OCI-LY3 (cell line): ENCODE data around the gene COL4A2.
"Not testable (repeated sequence)": the region's sequence is repeated elsewhere in the genome, so short reads cannot be mapped to it uniquely, and the experiment has no call there.

Experiments used
- H2AFZ ChIP-seq: fragments of 200-600, 300-600 bp; shearing (Covaris generic); 2 replicates; pipeline ENCODE4 v1.6.0; 2014; ENCODE audit warnings: antibody characterized with exemption, low read depth, low read length
- H3K27ac ChIP-seq: fragments of 200-600, 300-600 bp; sonication (generic); 2 replicates; pipeline ENCODE4 v1.5.1; 2014; ENCODE audit warnings: mild to moderate bottlenecking, low read length, moderate library complexity, mixed read lengths
- H3K27me3 ChIP-seq: fragments of 200-600, 300-600 bp; sonication (generic); 2 replicates; pipeline ENCODE4 v1.6.1; 2014; ENCODE audit warnings: low read depth, low read length, mixed read lengths
- H3K36me3 ChIP-seq: fragments of 200-600, 300-600 bp; sonication (generic); replicated peaks from 2 replicates; pipeline ENCODE3; 2014; ENCODE audit warnings: low read depth, low read length, mixed read lengths
- H3K4me1 ChIP-seq: fragments of 300-600, 200-600 bp; sonication (generic); 2 replicates; pipeline ENCODE4 v1.6.1; 2014; ENCODE audit warnings: low read length, mixed read lengths
- H3K4me2 ChIP-seq: fragments of 200-600, 300-600 bp; sonication (generic); 2 replicates; pipeline ENCODE4 v1.6.1; 2014; ENCODE audit warnings: low read length, mixed read lengths
- H3K4me3 ChIP-seq: fragments of 300-600, 200-600 bp; sonication (generic); 2 replicates; pipeline ENCODE4 v1.5.1; 2014; ENCODE audit warnings: antibody characterized with exemption, mild to moderate bottlenecking, low read length, moderate library complexity
- H3K79me2 ChIP-seq: fragments of 300-600, 200-600 bp; shearing (Covaris generic); 2 replicates; pipeline ENCODE4 v1.6.1; 2014; ENCODE audit warnings: mild to moderate bottlenecking, low read length, mixed read lengths
- H3K9ac ChIP-seq: fragments of 300-600, 200-600 bp; shearing (Covaris generic); 2 replicates; pipeline ENCODE4 v1.6.0; 2014; ENCODE audit warnings: mild to moderate bottlenecking, low read length, moderate library complexity
- H3K9me3 ChIP-seq: fragments of 200-600, 300-600 bp; shearing (Covaris generic); 2 replicates; pipeline ENCODE4 v1.6.1; 2014; ENCODE audit warnings: low read length, mixed read lengths; ENCODE audit not compliant: insufficient read depth
- H4K20me1 ChIP-seq: fragments of 200-600, 300-600 bp; sonication (generic); 2 replicates; pipeline ENCODE4 v1.6.1; 2016; ENCODE audit warnings: low read length, mixed read lengths; ENCODE audit not compliant: insufficient read depth
- EZH2phosphoT487 ChIP-seq: fragments of 200-600 bp; shearing (Covaris generic); IDR thresholded peaks from 2 replicates; pipeline ENCODE4 v1.6.1; 2018; ENCODE audit warnings: antibody characterized with exemption, mixed run types, low read depth
- TF ChIP-seq, protein P1 (sequence below): fragments of 200-600, 300-600 bp; sonication (generic); IDR thresholded peaks from 2 replicates; pipeline ENCODE4 v1.5.1; 2014; ENCODE audit warnings: antibody characterized with exemption, low read length, low read depth

Gene COL4A2

DNA sequence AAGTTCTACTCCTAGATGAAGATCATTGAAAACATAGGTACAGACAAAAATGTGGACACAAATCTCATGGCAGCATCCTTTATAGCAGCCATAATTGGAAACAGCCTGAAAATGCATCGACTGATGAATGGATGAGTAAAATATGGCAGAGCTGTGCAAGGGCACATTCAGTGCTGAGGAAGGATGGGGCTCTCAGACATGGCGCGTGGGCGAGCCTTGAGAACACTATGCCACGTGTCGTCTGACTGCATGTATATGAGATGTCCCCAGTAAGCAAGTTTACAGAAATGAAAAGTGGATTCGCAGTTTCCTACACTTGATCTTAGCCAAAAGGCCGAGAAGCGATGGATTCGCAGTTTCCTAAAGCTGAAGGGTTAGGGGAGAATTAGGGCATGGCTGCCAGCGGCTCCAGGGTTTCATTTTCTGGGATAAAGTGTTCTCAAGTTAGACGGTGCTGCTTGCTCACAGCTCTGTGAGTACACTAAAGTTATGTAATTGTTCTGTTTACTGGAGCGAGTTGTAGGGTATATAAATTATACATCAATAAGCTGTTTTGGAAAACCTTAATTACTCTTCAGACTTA, 176.4 kb downstream of the COL4A2 start:
- no peaks in the 10 kb centered on the region for H3K36me3 ChIP-seq
- H2AFZ ChIP-seq: no peak overlapping the region
- H3K9me3 ChIP-seq: no peaks in the 10 kb centered on the region
- no peak overlapping the region for H3K9ac ChIP-seq
- H3K79me2 ChIP-seq: no peaks in the 10 kb centered on the region
- H3K4me2 ChIP-seq: no peak overlapping the region
- TF ChIP-seq EZH2phosphoT487: no peak
- TF ChIP-seq, protein P1, sequence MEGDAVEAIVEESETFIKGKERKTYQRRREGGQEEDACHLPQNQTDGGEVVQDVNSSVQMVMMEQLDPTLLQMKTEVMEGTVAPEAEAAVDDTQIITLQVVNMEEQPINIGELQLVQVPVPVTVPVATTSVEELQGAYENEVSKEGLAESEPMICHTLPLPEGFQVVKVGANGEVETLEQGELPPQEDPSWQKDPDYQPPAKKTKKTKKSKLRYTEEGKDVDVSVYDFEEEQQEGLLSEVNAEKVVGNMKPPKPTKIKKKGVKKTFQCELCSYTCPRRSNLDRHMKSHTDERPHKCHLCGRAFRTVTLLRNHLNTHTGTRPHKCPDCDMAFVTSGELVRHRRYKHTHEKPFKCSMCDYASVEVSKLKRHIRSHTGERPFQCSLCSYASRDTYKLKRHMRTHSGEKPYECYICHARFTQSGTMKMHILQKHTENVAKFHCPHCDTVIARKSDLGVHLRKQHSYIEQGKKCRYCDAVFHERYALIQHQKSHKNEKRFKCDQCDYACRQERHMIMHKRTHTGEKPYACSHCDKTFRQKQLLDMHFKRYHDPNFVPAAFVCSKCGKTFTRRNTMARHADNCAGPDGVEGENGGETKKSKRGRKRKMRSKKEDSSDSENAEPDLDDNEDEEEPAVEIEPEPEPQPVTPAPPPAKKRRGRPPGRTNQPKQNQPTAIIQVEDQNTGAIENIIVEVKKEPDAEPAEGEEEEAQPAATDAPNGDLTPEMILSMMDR: no peak
- H3K4me1 ChIP-seq: no peaks in the 10 kb centered on the region
- no peaks in the 10 kb centered on the region for H4K20me1 ChIP-seq
- H3K27me3 ChIP-seq: peaks cover 50% of the 10 kb centered on the region
- H3K27ac ChIP-seq: no peak overlapping the region
- H3K4me3 ChIP-seq: no peak overlapping the region

DNA sequence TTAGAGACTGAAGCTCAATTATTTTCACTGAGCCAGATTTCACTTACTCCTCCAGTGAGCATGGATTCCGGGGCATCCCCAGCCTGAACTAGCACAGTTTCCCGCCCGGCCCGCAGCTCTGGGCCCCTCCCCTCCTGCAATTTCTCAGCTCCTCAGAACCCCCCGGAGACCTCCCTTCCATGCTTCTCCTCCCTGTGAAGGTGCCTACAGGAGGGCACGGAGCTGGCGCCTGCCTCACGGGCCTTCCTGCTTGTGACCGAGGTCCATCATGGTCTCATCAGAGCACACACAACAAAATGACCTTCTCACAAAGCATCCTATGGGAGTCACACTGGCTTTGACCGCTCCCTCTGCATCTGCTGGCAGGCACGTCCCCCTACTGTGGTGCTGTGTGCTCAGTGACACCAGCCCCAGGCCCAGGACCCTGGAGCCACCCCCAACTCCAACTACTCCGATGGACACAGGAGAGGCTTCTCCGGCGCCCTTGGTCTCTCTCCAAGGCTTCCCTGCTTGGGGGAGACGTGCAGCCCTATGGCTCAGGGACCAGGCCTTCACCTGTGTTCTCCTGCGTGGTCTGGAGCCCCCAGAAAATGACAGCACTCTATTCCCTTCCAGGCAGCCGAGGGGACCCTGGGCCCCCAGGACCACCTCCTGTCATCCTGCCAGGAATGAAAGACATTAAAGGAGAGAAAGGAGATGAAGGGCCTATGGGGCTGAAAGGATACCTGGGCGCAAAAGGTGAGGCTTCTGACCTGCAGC, 177.4 kb downstream of the COL4A2 start:
- no peak overlapping the region for H3K27ac ChIP-seq
- H3K79me2 ChIP-seq: no peaks in the 10 kb centered on the region
- TF ChIP-seq EZH2phosphoT487: no peak
- TF ChIP-seq, protein P1: no peak
- H3K36me3 ChIP-seq: no peaks in the 10 kb centered on the region
- no peak overlapping the region for H3K4me2 ChIP-seq
- no peak overlapping the region for H3K9ac ChIP-seq
- H3K4me1 ChIP-seq: no peaks in the 10 kb centered on the region
- no peak overlapping the region for H2AFZ ChIP-seq
- H4K20me1 ChIP-seq: no peaks in the 10 kb centered on the region
- no peak overlapping the region for H3K4me3 ChIP-seq
- H3K9me3 ChIP-seq: no peaks in the 10 kb centered on the region
- peaks cover 48% of the 10 kb centered on the region for H3K27me3 ChIP-seq

DNA sequence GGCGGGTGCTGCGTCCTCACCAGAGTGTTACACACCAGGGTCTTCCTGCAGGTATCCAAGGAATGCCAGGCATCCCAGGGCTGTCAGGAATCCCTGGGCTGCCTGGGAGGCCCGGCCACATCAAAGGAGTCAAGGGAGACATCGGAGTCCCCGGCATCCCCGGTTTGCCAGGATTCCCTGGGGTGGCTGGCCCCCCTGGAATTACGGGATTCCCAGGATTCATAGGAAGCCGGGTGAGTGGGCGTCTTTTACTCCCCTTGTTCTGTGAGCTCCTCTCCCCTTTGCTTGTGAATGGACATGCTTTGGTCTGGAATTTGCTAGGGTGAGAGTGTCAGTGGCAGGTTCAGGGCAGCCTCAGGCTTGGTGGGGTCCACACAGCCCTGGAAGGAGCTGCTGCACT, 178.5 kb downstream of the COL4A2 start:
- Histone ChIP-seq H3K27ac (no peak overlapping the region), H3K79me2 (no peaks in the 10 kb centered on the region), H3K36me3 (no peaks in the 10 kb centered on the region), H3K9me3 (no peaks in the 10 kb centered on the region), H4K20me1 (no peaks in the 10 kb centered on the region), H3K9ac (no peak overlapping the region), H3K27me3 (peaks cover 38% of the 10 kb centered on the region), H3K4me3 (no peak overlapping the region), H3K4me1 (no peaks in the 10 kb centered on the region), H2AFZ (no peak overlapping the region), H3K4me2 (no peak overlapping the region)
- TF ChIP-seq EZH2phosphoT487: no peak
- TF ChIP-seq, protein P1: no peak

DNA sequence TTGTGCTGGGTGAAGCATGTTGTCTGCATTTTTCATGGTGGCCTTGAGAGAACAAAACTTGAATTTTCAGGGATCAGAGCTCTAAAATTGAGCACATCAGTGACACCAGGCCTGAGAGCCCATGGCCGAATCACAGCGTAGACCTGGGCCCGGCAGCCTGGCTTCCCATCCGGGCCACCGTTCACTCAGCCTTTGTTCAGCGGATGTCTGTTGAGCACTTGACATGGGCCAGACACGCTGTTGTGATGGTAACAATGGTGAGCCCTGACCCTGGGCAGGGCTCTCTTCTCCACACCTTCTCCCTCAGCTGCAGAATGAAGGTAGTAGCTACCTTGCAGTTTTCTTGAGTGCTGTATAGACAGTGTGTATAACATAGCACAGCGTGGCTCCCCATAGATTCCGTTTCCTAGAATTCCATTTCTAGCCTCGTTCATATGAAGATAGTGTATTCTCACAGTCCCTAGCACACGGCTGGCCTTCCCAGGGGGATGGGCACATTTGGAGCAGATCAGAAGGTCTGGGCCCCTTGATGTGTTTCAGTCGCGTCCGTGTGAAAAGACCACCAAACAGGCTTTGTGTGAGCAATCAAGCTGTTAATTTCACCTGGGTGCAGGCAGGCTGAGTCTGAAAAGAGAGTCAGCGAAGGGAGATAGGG, 179.1 kb downstream of the COL4A2 start:
- Histone ChIP-seq H3K4me2 (no peak overlapping the region), H2AFZ (no peak overlapping the region), H3K9ac (no peak overlapping the region), H3K79me2 (no peaks in the 10 kb centered on the region), H3K36me3 (no peaks in the 10 kb centered on the region), H3K4me1 (no peaks in the 10 kb centered on the region), H3K9me3 (no peaks in the 10 kb centered on the region), H3K27me3 (peaks cover 37% of the 10 kb centered on the region), H3K27ac (no peak overlapping the region), H3K4me3 (no peak overlapping the region), H4K20me1 (no peaks in the 10 kb centered on the region)
- TF ChIP-seq EZH2phosphoT487: no peak
- TF ChIP-seq, protein P1: no peak

DNA sequence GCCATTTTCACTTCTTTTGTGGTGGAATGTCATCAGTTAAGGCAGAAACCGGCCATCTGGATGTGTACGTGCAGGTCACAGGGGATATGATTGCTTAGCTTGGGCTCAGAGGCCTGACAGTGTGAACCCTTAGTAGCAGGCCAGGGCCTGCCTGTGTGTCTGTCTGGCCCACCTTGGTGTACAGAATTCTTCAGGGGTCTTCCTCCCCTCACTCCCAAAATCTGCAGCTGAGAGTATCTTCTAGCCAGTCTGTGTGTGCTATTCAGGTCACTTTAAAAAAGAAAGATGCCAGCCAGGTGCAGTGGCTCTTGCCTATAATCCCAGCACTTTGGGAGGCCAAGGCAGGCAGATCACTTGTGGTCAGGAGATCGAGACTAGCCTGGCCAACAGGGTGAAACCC, 179.8 kb downstream of the COL4A2 start:
- H3K9me3 ChIP-seq, H3K9ac ChIP-seq, H3K79me2 ChIP-seq, H3K27ac ChIP-seq, H3K4me3 ChIP-seq, H4K20me1 ChIP-seq, H3K4me2 ChIP-seq, H3K36me3 ChIP-seq, H2AFZ ChIP-seq, H3K4me1 ChIP-seq: not testable (repeated sequence)
- peaks cover 35% of the 10 kb centered on the region for H3K27me3 ChIP-seq
